Hepatocyte (in vitro differentiated cells): ENCODE results near the gene CRHR2.
A peak's percentile ranks its signal among the peaks of the same experiment; 100 is the strongest.

Experiments
- CTCF ChIP-seq: fragments of 200-600 bp; sonication (generic); IDR thresholded peaks from 2 replicates; pipeline ENCODE4 v1.5.1; 2016; ENCODE audit warnings: antibody characterized with exemption, mild to moderate bottlenecking; ENCODE audit not compliant: poor library complexity
- EZH2 ChIP-seq: fragments of 200-600 bp; sonication (generic); IDR thresholded peaks from 2 replicates; pipeline ENCODE4 v1.6.1; 2016; ENCODE audit warnings: antibody characterized with exemption, mild to moderate bottlenecking, borderline replicate concordance

- peak; percentile 17 for TF ChIP-seq CTCF
- TF ChIP-seq EZH2, result no peak
Observed at GRCh38 chr7:30625283-30625682, 57.0 kb downstream of the CRHR2 start.
